ENCODE results near the gene POLR3G. TPM values are rescaled to one million over a fixed set of nuclear protein-coding genes. Genes with fewer than 3 reads are reported as not detected.

Gene POLR3G
- total and polyA plus RNA-seq, 12 donors, result 0.30 to 2.4 (median 0.93) TPM; not detected in 2

DNA sequence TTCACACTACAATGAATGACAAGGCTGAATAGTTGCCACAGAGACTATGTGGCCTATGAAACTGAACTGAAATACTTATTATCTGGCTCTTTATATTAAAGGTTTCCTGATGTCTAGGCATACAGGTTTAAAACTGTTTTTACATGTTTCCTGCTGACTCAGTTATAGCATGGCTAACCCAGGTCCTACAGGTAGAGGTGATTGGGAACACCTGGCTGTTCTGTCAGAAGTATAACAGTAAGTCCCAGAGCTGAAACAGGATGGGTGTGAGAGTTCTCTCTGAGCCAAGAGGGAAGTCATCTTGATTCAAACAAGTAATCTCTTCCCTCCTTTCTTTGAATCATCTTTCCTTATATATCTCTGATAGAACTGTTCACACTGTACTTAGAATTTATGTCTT is 79.0 kb downstream of the POLR3G start:
- H3K4me1 ChIP-seq (replicated peaks in 1 of 2), result peaks cover 0 to 4% of the 10 kb centered on the region in 2 donors
- peaks cover 27% of the 10 kb centered on the region for H3K27me3 ChIP-seq
- intact Hi-C loops (cut with DNase I), result no loop called here
- DNase-seq, result no peak
- H3K9me3 ChIP-seq (replicated peaks in 1 of 3), result no peaks in the 10 kb centered on the region
- no peak overlapping the region for H3K27ac ChIP-seq
- H3K4me3 ChIP-seq, result no peak overlapping the region
- no peak for TF ChIP-seq POLR2A (IDR thresholded peaks at IDR 0.05)
- TF ChIP-seq, protein P1, sequence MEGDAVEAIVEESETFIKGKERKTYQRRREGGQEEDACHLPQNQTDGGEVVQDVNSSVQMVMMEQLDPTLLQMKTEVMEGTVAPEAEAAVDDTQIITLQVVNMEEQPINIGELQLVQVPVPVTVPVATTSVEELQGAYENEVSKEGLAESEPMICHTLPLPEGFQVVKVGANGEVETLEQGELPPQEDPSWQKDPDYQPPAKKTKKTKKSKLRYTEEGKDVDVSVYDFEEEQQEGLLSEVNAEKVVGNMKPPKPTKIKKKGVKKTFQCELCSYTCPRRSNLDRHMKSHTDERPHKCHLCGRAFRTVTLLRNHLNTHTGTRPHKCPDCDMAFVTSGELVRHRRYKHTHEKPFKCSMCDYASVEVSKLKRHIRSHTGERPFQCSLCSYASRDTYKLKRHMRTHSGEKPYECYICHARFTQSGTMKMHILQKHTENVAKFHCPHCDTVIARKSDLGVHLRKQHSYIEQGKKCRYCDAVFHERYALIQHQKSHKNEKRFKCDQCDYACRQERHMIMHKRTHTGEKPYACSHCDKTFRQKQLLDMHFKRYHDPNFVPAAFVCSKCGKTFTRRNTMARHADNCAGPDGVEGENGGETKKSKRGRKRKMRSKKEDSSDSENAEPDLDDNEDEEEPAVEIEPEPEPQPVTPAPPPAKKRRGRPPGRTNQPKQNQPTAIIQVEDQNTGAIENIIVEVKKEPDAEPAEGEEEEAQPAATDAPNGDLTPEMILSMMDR (IDR thresholded peaks at IDR 0.05), result no peak
- H3K36me3 ChIP-seq (replicated peaks in 1 of 2), result no peaks in the 10 kb centered on the region

DNA sequence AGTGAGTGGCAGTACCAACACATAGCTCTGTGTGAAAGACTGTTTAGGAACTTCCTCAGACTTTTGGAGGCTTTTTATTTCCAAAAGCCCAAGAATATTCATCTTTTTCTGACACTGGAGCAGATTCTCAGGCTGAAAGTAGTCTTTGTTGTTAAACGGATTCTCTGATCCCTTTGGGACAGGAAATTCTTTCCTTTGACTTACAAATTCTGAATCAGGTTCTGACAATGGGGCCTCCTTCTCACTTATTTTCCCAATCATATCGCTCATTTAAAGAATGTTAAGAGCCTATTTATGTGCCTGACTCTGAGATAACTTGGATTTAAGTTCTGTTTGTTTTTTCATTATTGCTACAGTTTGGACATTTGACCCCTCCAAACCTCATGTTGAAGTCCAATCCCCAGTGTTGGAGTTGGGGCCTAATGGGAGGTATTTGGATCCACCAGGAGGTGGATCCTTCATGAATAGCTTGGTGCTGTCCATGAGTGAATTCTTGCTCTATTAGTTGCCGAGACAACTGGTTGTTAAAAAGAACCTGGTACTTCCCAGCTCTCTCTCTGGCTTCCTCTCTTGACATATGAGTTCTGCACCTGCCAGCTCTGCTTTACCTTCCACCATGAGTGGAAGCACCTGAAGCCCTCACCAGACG is 79.8 kb downstream of the POLR3G start:
- Histone ChIP-seq H3K4me1 (replicated peaks in 1 of 2) (peaks cover 0 to 4% of the 10 kb centered on the region in 2 donors), H3K4me3 (no peak overlapping the region), H3K27ac (no peak overlapping the region), H3K9me3 (replicated peaks in 1 of 3) (no peaks in the 10 kb centered on the region), H3K27me3 (peaks cover 35% of the 10 kb centered on the region), H3K36me3 (replicated peaks in 1 of 2) (no peaks in the 10 kb centered on the region)
- TF ChIP-seq, protein P1 (IDR thresholded peaks at IDR 0.05), result no peak
- TF ChIP-seq POLR2A (IDR thresholded peaks at IDR 0.05), result no peak
- no peak for DNase-seq
- intact Hi-C loops (cut with DNase I), result no loop called here
- 59 to 70% (median 67%) methylated on average over 4 of the region's 4 CpGs for WGBS, 4 donors

DNA sequence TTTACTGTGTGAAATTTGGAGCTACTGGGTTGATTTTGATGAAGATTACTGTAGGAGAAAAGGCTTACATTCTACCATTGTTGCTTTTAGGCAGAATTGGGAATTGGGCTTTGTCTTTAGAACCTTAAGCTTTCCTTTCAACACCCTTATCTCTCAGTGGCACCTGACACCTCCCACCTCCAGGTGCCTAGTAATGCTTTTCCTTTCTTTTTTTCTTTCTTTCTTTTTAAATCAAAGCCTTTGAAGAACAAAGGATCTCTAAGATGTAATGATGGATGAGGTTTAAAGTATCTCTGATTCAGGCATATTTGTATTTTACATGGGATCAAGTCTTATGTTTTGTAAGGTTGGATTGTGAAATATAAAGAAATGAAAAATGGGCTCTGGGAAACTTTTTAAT is 81.0 kb downstream of the POLR3G start:
- no peak for TF ChIP-seq POLR2A (IDR thresholded peaks at IDR 0.05)
- TF ChIP-seq, protein P1 (IDR thresholded peaks at IDR 0.05), result no peak
- peaks cover 47% of the 10 kb centered on the region for H3K27me3 ChIP-seq
- no peak overlapping the region for H3K27ac ChIP-seq
- no peak for DNase-seq
- H3K4me3 ChIP-seq, result no peak overlapping the region
- H3K9me3 ChIP-seq (replicated peaks in 1 of 3), result no peaks in the 10 kb centered on the region
- H3K36me3 ChIP-seq (replicated peaks in 1 of 2), result no peaks in the 10 kb centered on the region
- peaks cover 0 to 4% of the 10 kb centered on the region in 2 donors for H3K4me1 ChIP-seq (replicated peaks in 1 of 2)
- intact Hi-C loops (cut with DNase I), result no loop called here

DNA sequence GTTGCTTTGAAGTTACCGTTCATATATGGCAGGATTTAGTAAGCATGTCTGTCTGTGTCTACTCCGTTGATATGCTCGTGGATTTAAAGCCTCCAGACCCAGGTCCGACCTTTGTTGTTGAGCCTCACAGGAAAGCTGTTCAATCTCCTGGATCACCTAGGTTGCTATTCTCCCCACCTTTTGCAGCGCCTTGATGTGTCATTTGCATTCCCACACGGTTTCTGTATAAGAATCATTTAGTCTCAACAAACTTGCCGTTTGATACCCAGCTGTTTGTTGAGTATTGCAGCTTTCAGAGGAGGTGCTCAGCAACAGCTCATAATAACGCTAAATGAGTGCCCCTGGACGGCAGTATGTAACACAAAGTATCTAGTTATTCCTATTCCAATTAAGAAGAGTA is 82.7 kb downstream of the POLR3G start:
- no peak for DNase-seq
- Histone ChIP-seq H3K9me3 (replicated peaks in 1 of 3) (no peaks in the 10 kb centered on the region), H3K4me3 (no peak overlapping the region), H3K27me3 (peaks cover 48% of the 10 kb centered on the region), H3K27ac (no peak overlapping the region), H3K36me3 (replicated peaks in 1 of 2) (no peaks in the 10 kb centered on the region), H3K4me1 (replicated peaks in 1 of 2) (peaks cover 0 to 4% of the 10 kb centered on the region in 2 donors)
- TF ChIP-seq, protein P1 (IDR thresholded peaks at IDR 0.05), result no peak
- no peak for TF ChIP-seq POLR2A (IDR thresholded peaks at IDR 0.05)
- 12 to 15% (median 13%) methylated on average over 9 of the region's 9 CpGs for WGBS, 4 donors
- intact Hi-C loops (cut with DNase I), result no loop called here
